Measurements from ENCODE around the gene MPHOSPH6.
"Not testable (repeated sequence)": the region's sequence is repeated elsewhere in the genome, so short reads cannot be mapped to it uniquely, and the experiment has no call there.

MPHOSPH6 gene

GRCh38 chr16:82167670-82168069 lies 2.4 kb downstream of the MPHOSPH6 start:
- no peak for DNase-seq

DNA sequence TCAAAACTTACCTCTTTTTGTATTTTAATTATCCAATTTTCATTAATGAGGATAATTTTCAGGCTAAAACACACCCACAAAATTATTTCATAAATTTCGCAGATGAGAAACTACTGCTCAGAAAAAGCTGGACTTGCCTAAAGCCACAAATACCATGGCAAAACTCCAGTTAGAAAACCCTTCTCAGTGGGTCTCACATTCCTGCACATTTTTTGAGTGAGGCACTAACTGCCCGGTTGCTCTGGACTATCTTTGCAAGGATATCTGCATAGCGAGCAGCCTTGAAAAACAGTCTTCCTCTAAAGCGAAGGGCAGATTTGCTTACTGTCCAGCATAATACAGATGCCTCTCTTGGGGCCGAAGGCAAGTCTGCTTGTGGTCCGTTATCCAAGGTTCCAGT lies 9.8 kb downstream of the MPHOSPH6 start:
- no peak for DNase-seq

GRCh38 chr16:82157836-82158235 lies 12.2 kb downstream of the MPHOSPH6 start:
- DNase-seq = no peak

- no peak for DNase-seq
These were observed 12.6 kb downstream of the MPHOSPH6 start for GRCh38 chr16:82157534-82157812.

DNA sequence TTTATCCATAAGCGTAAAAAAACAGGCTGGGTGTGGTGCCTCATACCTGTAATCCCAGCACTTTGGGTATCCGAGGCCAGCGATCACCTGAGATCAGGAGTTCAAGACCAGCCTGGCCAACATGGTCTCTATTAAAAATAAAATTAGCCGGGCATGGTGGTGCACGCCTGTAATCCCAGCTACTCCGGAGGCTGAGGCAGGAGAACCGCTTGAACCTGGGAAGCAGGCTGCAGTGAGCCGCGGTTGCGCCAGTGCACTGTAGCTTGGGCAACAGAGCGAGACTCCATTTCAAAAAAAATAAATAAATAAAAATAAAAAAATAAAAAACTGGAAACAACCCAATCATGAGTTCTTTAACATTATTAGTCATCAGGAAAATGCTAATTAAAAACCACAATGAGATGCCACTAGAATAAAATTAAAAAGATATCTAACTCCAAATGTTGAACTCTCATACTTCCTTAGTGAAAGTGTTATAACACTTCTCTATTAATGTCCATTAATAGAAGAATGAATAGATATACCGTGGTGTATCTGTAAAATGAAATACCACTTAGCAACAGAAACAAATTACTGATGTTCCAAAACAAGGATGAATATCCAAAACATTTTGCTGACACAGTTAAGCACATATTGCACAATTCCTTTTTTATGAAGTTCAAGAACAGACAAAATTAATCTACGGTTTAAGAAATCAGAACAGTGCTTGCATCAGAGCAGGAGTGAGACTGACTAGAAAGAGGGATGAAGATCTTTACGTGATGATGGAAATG lies 13.1 kb downstream of the MPHOSPH6 start:
- DNase-seq = no peak

GRCh38 chr16:82152641-82153112 lies 17.3 kb downstream of the MPHOSPH6 start:
- no peak for DNase-seq

DNA sequence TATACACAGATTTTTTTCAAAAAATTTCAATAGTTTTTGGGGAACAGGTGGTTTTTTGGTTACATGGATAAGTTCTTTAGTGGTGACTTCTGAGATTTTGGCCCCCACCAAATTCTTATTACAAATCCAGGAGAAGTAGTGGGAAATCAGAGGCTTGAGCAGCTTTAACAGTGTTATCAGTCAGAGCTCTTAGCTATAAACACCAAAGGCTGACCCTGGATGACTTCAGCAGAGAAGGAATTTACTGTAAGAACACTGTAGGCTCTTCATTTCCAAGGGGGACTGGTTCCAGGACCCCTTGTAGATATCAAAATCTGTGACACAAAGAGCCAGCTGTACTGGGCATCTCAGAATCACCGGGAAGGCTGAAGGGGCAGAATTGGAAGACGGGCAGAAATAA lies 17.8 kb downstream of the MPHOSPH6 start:
- no peak for DNase-seq

DNA sequence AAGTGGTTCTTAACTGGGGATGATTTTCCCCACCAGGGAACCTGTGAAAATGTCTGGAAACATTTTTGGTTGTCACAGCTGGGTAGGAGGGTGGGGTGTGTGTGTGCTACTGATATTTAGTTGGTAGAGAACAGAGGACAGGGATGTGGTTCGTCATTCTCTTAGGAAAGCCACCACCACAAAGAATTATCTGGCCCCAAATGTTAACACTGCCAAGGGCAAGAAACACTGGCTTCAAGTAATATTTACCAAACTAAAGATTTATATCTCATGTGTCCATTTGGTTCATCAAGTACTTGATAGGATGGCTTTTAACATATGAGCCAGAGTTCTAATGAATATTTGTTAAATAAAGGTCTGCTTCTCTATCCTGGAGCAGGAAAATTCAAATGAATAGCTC lies 19.5 kb downstream of the MPHOSPH6 start:
- no peak for DNase-seq

- no peak for DNase-seq
These were observed 20.5 kb downstream of the MPHOSPH6 start for GRCh38 chr16:82149536-82149935.

- no peak for DNase-seq
These were observed 22.5 kb downstream of the MPHOSPH6 start for GRCh38 chr16:82147546-82147945.

GRCh38 chr16:82146957-82147356 lies 23.1 kb downstream of the MPHOSPH6 start:
- DNase-seq = no peak

DNA sequence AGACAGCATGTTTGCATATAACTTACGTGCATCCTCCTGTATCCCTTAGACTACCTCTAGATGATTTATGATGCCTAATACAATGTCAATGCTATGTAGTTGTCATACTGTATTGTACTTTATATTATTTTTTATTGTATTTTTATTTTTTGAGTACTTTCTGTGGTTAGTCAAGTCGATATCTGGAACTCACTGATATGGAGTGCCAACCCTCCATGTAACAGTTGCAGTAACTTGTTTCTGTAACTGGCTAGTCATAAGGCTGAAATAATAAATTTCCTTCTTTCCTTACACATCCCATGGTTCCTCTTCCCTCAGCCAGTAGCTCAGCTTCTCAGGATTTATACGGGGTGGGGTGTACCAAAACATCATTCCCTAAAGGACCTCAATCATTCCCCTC lies 23.5 kb downstream of the MPHOSPH6 start:
- no peak for DNase-seq

DNA sequence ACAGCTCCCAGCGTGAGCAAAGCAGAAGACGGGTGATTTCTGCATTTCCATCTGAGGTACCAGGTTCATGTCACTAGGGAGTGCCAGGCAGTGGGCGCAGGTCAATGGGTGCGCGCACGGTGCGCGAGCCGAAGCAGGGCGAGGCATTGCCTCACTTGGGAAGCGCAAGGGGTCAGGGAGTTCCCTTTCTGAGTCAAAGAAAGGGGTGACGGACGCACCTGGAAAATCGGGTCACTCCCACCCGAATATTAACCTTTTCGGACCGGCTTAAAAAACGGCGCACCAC lies 30.8 kb downstream of the MPHOSPH6 start:
- DNase-seq = not testable (repeated sequence)

DNA sequence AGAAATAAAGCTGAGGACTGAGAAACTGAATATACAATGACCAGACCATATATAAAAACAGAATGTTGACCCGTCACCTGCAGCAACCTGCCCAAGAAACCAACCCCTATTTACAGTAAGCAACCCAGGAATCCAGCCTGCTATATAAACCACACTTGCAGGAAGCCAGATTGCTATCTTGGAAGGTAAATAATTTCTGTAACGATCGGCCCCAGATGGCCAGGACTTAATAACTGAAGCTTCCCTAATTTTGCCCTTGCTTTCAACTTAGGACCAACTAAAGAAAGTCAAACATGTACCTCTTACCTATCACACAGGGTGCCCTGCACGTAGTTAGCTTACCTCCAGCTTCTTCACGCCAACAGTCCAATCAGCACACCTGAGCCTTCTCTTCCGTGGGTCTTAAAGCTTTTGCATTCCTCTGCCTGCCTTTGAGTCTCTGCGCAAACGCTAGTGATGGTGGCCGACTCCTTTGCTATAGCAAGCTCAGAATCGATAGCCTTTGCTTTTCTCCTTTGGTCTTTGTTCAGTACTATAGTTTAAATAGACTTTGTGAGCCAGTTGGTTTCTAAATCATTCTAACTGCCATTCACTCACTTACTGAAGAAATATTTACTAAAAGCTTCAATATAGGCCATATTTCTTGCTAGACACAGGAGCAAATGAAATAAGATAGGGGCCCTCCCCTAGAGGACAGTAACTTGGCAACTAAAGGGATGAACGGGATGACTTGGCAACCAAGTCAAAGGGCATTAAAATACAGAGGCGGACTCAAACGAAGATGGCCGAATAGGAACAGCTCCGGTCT lies 31.3 kb downstream of the MPHOSPH6 start:
- DNase-seq = no peak

- DNase-seq = no peak
These were observed 32.2 kb downstream of the MPHOSPH6 start for GRCh38 chr16:82137822-82138167.

GRCh38 chr16:82136956-82137821 lies 32.8 kb downstream of the MPHOSPH6 start:
- DNase-seq = no peak

GRCh38 chr16:82135844-82136243 lies 34.2 kb downstream of the MPHOSPH6 start:
- no peak for DNase-seq

DNA sequence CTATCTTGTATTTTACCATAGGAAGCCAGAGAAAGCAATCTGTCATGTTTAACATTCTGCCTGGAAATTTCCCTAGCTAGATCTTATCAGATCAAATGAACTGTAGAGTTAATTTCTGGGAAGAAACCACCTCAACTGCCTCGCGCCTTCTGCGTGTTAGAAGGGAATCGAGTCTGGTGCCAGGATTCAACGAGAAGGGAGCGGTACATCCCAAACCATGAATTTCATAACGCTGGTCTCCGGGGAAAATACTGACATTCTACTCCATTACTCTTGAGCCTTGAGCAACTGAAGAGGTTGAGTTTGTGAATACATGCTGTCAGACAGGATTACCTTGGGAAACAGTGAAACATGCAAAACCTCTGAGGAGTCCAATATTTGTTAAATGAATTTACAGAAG lies 35.2 kb downstream of the MPHOSPH6 start:
- DNase-seq = no peak

DNA sequence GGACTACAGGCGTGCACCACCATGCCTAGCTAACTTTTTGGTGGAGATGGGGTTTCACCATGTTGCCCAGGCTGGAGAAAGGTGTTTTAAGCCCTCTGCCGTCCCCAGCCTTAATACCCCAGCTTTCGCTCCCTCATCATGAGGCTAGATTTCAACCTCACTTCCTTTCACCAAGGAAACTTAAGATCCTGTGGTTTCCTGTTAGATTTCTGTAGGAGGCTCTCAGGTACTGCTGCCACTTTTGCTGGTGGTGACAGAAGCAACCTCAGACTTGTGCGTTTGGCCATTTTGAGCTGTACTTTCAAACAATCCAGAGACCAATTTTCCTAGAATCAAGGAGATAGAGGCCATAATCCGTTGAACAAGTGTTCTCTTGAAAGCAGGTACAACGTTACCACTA lies 36.2 kb downstream of the MPHOSPH6 start:
- no peak for DNase-seq

DNA sequence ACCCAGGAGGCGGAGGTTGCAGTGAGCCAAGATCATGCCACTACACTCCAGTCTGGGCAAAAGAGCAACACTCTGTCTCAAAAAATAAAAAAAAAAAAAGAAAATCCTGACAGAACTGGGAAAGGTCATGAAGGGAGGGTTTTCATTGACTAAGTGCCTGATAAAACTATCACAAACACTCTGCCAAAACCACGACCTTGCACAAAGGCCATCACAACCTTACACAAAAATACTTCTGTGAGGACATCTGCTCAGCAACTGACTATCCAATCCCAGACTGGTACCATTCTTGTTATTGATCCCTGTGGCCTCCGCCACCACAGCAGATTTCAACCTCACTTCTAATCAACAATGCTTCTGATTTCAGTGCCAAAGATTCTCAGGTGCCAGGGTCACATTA lies 40.1 kb downstream of the MPHOSPH6 start:
- no peak for DNase-seq

GRCh38 chr16:82124651-82125050 lies 45.4 kb downstream of the MPHOSPH6 start:
- DNase-seq = no peak

GRCh38 chr16:82119405-82119804 lies 50.6 kb downstream of the MPHOSPH6 start:
- DNase-seq = no peak

GRCh38 chr16:82118749-82119148 lies 51.3 kb downstream of the MPHOSPH6 start:
- DNase-seq = no peak

- no peak for DNase-seq
These were observed 53.5 kb downstream of the MPHOSPH6 start for GRCh38 chr16:82116535-82116934.

All from activated CD8-positive, alpha-beta memory T cell treated with anti-CD3 and anti-CD28 coated beads, Interleukin-2, amount 50 U/mL, for 4 hours (primary cell).